Measurements from ENCODE around the gene MYH10. TPM values are rescaled to one million over a fixed set of nuclear protein-coding genes. Genes with fewer than 3 reads are reported as not detected.

The MYH10 gene
- total and polyA plus RNA-seq, 4 donors = 9.1 to 79.1 (median 25.9) TPM

- 87% methylated on average over 5 of the region's 5 CpGs for WGBS
- no peaks in the 10 kb centered on the region for H3K4me1 ChIP-seq (ENCODE audit: control insufficient read depth in 4 of 4, insufficient read depth in 4 of 4, low read length in 3 of 4)
- TF ChIP-seq, protein P1, sequence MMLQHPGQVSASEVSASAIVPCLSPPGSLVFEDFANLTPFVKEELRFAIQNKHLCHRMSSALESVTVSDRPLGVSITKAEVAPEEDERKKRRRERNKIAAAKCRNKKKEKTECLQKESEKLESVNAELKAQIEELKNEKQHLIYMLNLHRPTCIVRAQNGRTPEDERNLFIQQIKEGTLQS (IDR thresholded peaks at IDR 0.05) = no peak
- TF ChIP-seq, protein P2, sequence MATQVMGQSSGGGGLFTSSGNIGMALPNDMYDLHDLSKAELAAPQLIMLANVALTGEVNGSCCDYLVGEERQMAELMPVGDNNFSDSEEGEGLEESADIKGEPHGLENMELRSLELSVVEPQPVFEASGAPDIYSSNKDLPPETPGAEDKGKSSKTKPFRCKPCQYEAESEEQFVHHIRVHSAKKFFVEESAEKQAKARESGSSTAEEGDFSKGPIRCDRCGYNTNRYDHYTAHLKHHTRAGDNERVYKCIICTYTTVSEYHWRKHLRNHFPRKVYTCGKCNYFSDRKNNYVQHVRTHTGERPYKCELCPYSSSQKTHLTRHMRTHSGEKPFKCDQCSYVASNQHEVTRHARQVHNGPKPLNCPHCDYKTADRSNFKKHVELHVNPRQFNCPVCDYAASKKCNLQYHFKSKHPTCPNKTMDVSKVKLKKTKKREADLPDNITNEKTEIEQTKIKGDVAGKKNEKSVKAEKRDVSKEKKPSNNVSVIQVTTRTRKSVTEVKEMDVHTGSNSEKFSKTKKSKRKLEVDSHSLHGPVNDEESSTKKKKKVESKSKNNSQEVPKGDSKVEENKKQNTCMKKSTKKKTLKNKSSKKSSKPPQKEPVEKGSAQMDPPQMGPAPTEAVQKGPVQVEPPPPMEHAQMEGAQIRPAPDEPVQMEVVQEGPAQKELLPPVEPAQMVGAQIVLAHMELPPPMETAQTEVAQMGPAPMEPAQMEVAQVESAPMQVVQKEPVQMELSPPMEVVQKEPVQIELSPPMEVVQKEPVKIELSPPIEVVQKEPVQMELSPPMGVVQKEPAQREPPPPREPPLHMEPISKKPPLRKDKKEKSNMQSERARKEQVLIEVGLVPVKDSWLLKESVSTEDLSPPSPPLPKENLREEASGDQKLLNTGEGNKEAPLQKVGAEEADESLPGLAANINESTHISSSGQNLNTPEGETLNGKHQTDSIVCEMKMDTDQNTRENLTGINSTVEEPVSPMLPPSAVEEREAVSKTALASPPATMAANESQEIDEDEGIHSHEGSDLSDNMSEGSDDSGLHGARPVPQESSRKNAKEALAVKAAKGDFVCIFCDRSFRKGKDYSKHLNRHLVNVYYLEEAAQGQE (IDR thresholded peaks at IDR 0.05) = no peak
- TF ChIP-seq FOXA1 (IDR thresholded peaks at IDR 0.05) = no peak
- TF ChIP-seq HNF4G (IDR thresholded peaks at IDR 0.05) = no peak
- no peak for TF ChIP-seq SP1 (IDR thresholded peaks at IDR 0.05)
- TF ChIP-seq FOXA2 (IDR thresholded peaks at IDR 0.05) = no peak
- TF ChIP-seq EGR1 (IDR thresholded peaks at IDR 0.05; ENCODE audit: low read depth in 2 of 2) = no peak
- TF ChIP-seq YY1 (IDR thresholded peaks at IDR 0.05) = no peak
- H3K9me3 ChIP-seq (ENCODE audit: control insufficient read depth in 4 of 4, low read length in 3 of 4) = no peaks in the 10 kb centered on the region
- H3K4me3 ChIP-seq (ENCODE audit: low read depth in 1 of 3, low read length in 3 of 3) = no peak overlapping the region
- H3K27me3 ChIP-seq (ENCODE audit: control insufficient read depth in 4 of 4, insufficient read depth in 4 of 4, low read length in 3 of 4) = no peaks in the 10 kb centered on the region
- H3K9ac ChIP-seq (ENCODE audit: low read depth in 1 of 2, low read length in 2 of 2) = no peak overlapping the region
- H3K27ac ChIP-seq (ENCODE audit: low read depth in 1 of 2, low read length in 2 of 2) = no peak overlapping the region
- DNase-seq (ENCODE audit: low spot score) = no peak
- peaks cover 0 to 3% (median 0%) of the 10 kb centered on the region in 4 donors for H3K36me3 ChIP-seq (ENCODE audit: control insufficient read depth in 4 of 4, insufficient read depth in 3 of 4, low read depth in 1 of 4, low read length in 3 of 4)
These were observed 49.4 kb downstream of the MYH10 start for GRCh38 chr17:8580952-8581658.

GRCh38 chr17:8577868-8578267 is 52.7 kb downstream of the MYH10 start:
- 84% methylated on average over 2 of the region's 2 CpGs for WGBS
- Histone ChIP-seq H3K27ac (ENCODE audit: low read depth in 1 of 2, low read length in 2 of 2) (no peak overlapping the region), H3K4me3 (ENCODE audit: low read depth in 1 of 3, low read length in 3 of 3) (no peak overlapping the region), H3K9me3 (ENCODE audit: control insufficient read depth in 4 of 4, low read length in 3 of 4) (no peaks in the 10 kb centered on the region), H3K27me3 (ENCODE audit: control insufficient read depth in 4 of 4, insufficient read depth in 4 of 4, low read length in 3 of 4) (no peaks in the 10 kb centered on the region), H3K36me3 (ENCODE audit: control insufficient read depth in 4 of 4, insufficient read depth in 3 of 4, low read depth in 1 of 4, low read length in 3 of 4) (peaks cover 0 to 3% (median 0%) of the 10 kb centered on the region in 4 donors), H3K4me1 (ENCODE audit: control insufficient read depth in 4 of 4, insufficient read depth in 4 of 4, low read length in 3 of 4) (no peaks in the 10 kb centered on the region), H3K9ac (ENCODE audit: low read depth in 1 of 2, low read length in 2 of 2) (no peak overlapping the region)
- TF ChIP-seq, protein P3, sequence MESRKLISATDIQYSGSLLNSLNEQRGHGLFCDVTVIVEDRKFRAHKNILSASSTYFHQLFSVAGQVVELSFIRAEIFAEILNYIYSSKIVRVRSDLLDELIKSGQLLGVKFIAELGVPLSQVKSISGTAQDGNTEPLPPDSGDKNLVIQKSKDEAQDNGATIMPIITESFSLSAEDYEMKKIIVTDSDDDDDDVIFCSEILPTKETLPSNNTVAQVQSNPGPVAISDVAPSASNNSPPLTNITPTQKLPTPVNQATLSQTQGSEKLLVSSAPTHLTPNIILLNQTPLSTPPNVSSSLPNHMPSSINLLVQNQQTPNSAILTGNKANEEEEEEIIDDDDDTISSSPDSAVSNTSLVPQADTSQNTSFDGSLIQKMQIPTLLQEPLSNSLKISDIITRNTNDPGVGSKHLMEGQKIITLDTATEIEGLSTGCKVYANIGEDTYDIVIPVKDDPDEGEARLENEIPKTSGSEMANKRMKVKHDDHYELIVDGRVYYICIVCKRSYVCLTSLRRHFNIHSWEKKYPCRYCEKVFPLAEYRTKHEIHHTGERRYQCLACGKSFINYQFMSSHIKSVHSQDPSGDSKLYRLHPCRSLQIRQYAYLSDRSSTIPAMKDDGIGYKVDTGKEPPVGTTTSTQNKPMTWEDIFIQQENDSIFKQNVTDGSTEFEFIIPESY (IDR thresholded peaks at IDR 0.05) = no peak
- TF ChIP-seq YY1 (IDR thresholded peaks at IDR 0.05) (no peak), TAF1 (conservative IDR thresholded peaks at IDR 0.05) (no peak), FOXA2 (IDR thresholded peaks at IDR 0.05) (no peak), NR2F2 (IDR thresholded peaks at IDR 0.05) (no peak), HNF4A (conservative IDR thresholded peaks at IDR 0.05) (no peak), MAX (IDR thresholded peaks at IDR 0.05) (no peak), HNF4G (IDR thresholded peaks at IDR 0.05) (no peak), SP1 (IDR thresholded peaks at IDR 0.05) (no peak), JUND (IDR thresholded peaks at IDR 0.05) (no peak), FOXA1 (IDR thresholded peaks at IDR 0.05) (no peak)
- TF ChIP-seq, protein P1 (IDR thresholded peaks at IDR 0.05) = no peak
- no peak for DNase-seq (ENCODE audit: low spot score)

Data from liver (tissue), 9 donors.